B cell (primary cell): Measurements from ENCODE around the gene ETV6. TPM values are rescaled to one million over a fixed set of nuclear protein-coding genes. Genes with fewer than 3 reads are reported as not detected.

ENCODE experiments used
- ATAC-seq: fragments of 200-7000 bp; cut with Tn5 transposase; one replicate; pipeline ENCODE4 v1.10.0; 2021; ENCODE audit warnings: low read depth, mild to moderate bottlenecking, moderate number of reproducible peaks, moderate library complexity
- CTCF ChIA-PET: fragments of 350-600 bp; sonication (Branson Sonifier 250); formaldehyde crosslinking; loops from one replicate; lab custom pipeline; 2021; ENCODE audit warnings: antibody characterized with exemption, inconsistent platforms; lab: Charles Lee
- POLR2A ChIA-PET: fragments of 350-600 bp; sonication (Branson Sonifier 250); formaldehyde crosslinking; loops from one replicate; lab custom pipeline; 2021; ENCODE audit warnings: antibody characterized with exemption; lab: Charles Lee
- DNase-seq: peaks from one replicate; pipeline ENCODE4 v3.0.0; 2013
- H2AFZ ChIP-seq: 2 replicates; pipeline ENCODE4 v1.6.1; 2012; ENCODE audit warnings: mild to moderate bottlenecking, low read depth, low read length; ENCODE audit not compliant: insufficient read depth, poor library complexity, severe bottlenecking
- H3K27ac ChIP-seq, 2 donors: 1 replicate in 1 of 2; 2 replicates in 1 of 2; pipeline ENCODE4 v1.5.1; 2012 to 2013; ENCODE audit warnings: low read length in 2 of 2, mild to moderate bottlenecking in 2 of 2, moderate library complexity in 1 of 2
- H3K27me3 ChIP-seq, 4 experiments: fragments of 200-600 bp in 1 of 4; sonication (generic) in 1 of 4; replicated peaks in 1 of 4; 1 replicate in 2 of 4; 2 replicates in 2 of 4; pipeline versions ENCODE4 v1.6.1 to v1.7.0; 2013 to 2016; ENCODE audit warnings: low read length in 3 of 4, mild to moderate bottlenecking in 2 of 4, mixed read lengths in 1 of 4, moderate library complexity in 1 of 4; ENCODE audit not compliant: insufficient read depth in 4 of 4, control insufficient read depth in 3 of 4; ENCODE audit errors: control extremely low read depth in 1 of 4
- H3K36me3 ChIP-seq, 2 experiments: replicated peaks in 1 of 2; 1 replicate in 1 of 2; 2 replicates in 1 of 2; pipeline versions ENCODE4 v1.6.1 to v1.7.1; 2013; ENCODE audit warnings: low read length in 1 of 2; ENCODE audit not compliant: insufficient read depth in 2 of 2, control insufficient read depth in 1 of 2; ENCODE audit errors: control extremely low read depth in 1 of 2, extremely low read depth in 1 of 2
- H3K4me1 ChIP-seq, 2 donors: fragments of 200-600 bp in 1 of 2; sonication (generic) in 1 of 2; 1 replicate in 1 of 2; 2 replicates in 1 of 2; pipeline versions ENCODE4 v1.5.1 to v1.6.1; 2013 to 2017; ENCODE audit warnings: low read length in 2 of 2; ENCODE audit not compliant: control insufficient read depth in 2 of 2, insufficient read depth in 2 of 2
- H3K4me2 ChIP-seq: replicated peaks from 2 replicates; pipeline ENCODE3; 2012; ENCODE audit warnings: mild to moderate bottlenecking, low read depth, low read length; ENCODE audit not compliant: poor library complexity, severe bottlenecking
- H3K4me3 ChIP-seq, 5 experiments: fragments of 200-600 bp in 1 of 5; sonication (generic) in 1 of 5; 1 replicate in 3 of 5; 2 replicates in 2 of 5; pipeline versions ENCODE4 v1.5.1 to v1.7.0; 2011 to 2016; ENCODE audit warnings: low read length in 4 of 5, mild to moderate bottlenecking in 4 of 5, low read depth in 2 of 5, control low read depth in 1 of 5, moderate library complexity in 1 of 5; ENCODE audit not compliant: insufficient read depth in 1 of 5; ENCODE audit errors: control extremely low read depth in 1 of 5, extremely low read depth in 1 of 5
- H3K79me2 ChIP-seq: fragments of 200-600 bp; sonication (generic); one replicate; pipeline ENCODE4 v1.6.0; 2016; ENCODE audit warnings: low read length; ENCODE audit not compliant: control insufficient read depth, insufficient read depth
- H3K9ac ChIP-seq: fragments of 200-600 bp; sonication (generic); 2 replicates; pipeline ENCODE4 v1.6.1; 2017; ENCODE audit warnings: mild to moderate bottlenecking, low read length, moderate library complexity
- H3K9me3 ChIP-seq, 3 donors: one replicate each; pipeline versions ENCODE4 v1.6.1 to v1.7.1; 2013; ENCODE audit warnings: low read length in 2 of 3; ENCODE audit not compliant: control insufficient read depth in 2 of 3, insufficient read depth in 1 of 3; ENCODE audit errors: control extremely low read depth in 1 of 3
- H4K20me1 ChIP-seq: 2 replicates; pipeline ENCODE4 v1.6.0; 2012; ENCODE audit warnings: mild to moderate bottlenecking, low read length; ENCODE audit not compliant: insufficient read depth, control insufficient read depth, poor library complexity, severe bottlenecking
- H3K27ac Mint-ChIP-seq: one replicate; pipeline ENCODE4 v1.8.0; 2021; ENCODE audit warnings: mixed read lengths
- H3K27me3 Mint-ChIP-seq: one replicate; pipeline ENCODE4 v1.8.0; 2021; ENCODE audit warnings: mixed read lengths
- H3K4me1 Mint-ChIP-seq: one replicate; pipeline ENCODE4 v1.8.0; 2021; ENCODE audit warnings: mixed read lengths
- H3K4me3 Mint-ChIP-seq: one replicate; pipeline ENCODE4 v1.8.0; 2021; ENCODE audit warnings: mixed read lengths
- H3K9me3 Mint-ChIP-seq: one replicate; pipeline ENCODE4 v1.8.0; 2022; ENCODE audit warnings: mixed read lengths; ENCODE audit not compliant: insufficient read depth
- EZH2 ChIP-seq: IDR thresholded peaks from 2 replicates; pipeline ENCODE4 v1.6.1; 2012; ENCODE audit warnings: borderline replicate concordance, low read depth, mild to moderate bottlenecking, moderate library complexity, low read length; ENCODE audit not compliant: insufficient read depth, poor library complexity, severe bottlenecking
- WGBS: methylation state at CpG from one replicate; pipeline ENCODE4 v1.1.5; 2013; ENCODE audit warnings: missing lambda C conversion rate; ENCODE audit not compliant: insufficient coverage; 5-methylcytosine and 5-hydroxymethylcytosine counted together
- intact Hi-C: fragments of 100-400 bp; cut with micrococcal nuclease; formaldehyde crosslinking; loops from one replicate; pipeline ENCODE4 v1.10.0; 2022
- polyA plus RNA-seq: library from polyadenylated mRNA; depleted of rRNA; stranded (reverse); fragments of >200 nt; gene quantifications from 2 replicates; pipeline ENCODE4 v1.2.3, GENCODE V29; 2012
- total RNA-seq, 2 donors: library from RNA; stranded (reverse); fragments of 120-200 nt in 1 of 2; gene quantifications; 1 replicate in 1 of 2; 2 replicates in 1 of 2; pipeline versions ENCODE4 v1.2.3 to v1.2.4, GENCODE V29; 2013 to 2022
- TF ChIP-seq, protein P1 (sequence below): fragments of 200-600 bp; IDR thresholded peaks from one replicate; pipeline ENCODE4 v1.8.0; 2022; ENCODE audit warnings: antibody characterized with exemption, mild to moderate bottlenecking

Gene ETV6
- total and polyA plus RNA-seq, 2 donors (not counting 1 experiment from before 2014, with no cell fraction given), result 17.4 to 123 TPM

DNA sequence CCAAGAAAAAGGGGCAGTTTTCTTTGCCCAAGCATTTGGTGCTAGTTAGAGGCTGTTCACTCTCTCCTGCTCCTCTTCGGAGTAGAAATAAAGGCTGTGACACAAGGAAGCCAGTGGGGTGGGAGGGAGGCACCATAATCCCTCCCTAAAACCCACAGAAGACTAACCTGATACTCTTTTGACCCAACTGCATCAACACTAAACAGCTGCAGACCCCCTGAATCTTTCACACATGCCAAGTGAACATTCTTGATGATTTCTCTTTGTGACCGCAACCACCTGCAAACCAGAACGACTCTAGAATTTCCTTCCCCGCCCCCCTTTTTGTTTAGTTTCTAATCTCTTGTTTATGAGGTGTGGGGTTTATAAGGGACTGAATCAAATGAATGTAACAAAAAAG, 245.4 kb downstream of the ETV6 start:
- no CpG with 5 or more reads among the region's 4 CpGs for WGBS
- H3K4me1 Mint-ChIP-seq, result peaks cover 37% of the 10 kb centered on the region
- peaks cover 0 to 7% of the 10 kb centered on the region in 2 experiments for H3K36me3 ChIP-seq
- ChIA-PET POLR2A (interaction anchor here (0.7 kb wide), 1 partner anchor 147 kb away, joined by 3 read pairs; no protein-coding TSS in a partner anchor), CTCF (interaction anchor here (2.6 kb wide), 1 partner anchor 138 kb away, joined by 5 read pairs; no protein-coding TSS in a partner anchor)
- DNase-seq (peak; percentile 13), ATAC-seq (no peak)
- H3K9me3 Mint-ChIP-seq, result no peaks in the 10 kb centered on the region
- H3K9ac ChIP-seq, result no peak overlapping the region
- H3K27ac ChIP-seq, result no peak overlapping the region
- H4K20me1 ChIP-seq, result no peaks in the 10 kb centered on the region
- H3K9me3 ChIP-seq, result no peaks in the 10 kb centered on the region
- H2AFZ ChIP-seq, result no peak overlapping the region
- no peak overlapping the region for H3K4me3 Mint-ChIP-seq
- no peaks in the 10 kb centered on the region for H3K27me3 Mint-ChIP-seq
- no peaks in the 10 kb centered on the region for H3K79me2 ChIP-seq
- H3K4me1 ChIP-seq, result peaks cover 16 to 23% of the 10 kb centered on the region in 2 donors
- no peak overlapping the region for H3K4me2 ChIP-seq
- intact Hi-C loops, result loop anchor here (5.0 to 10.0 kb wide), 2 partner anchors 140 to 243 kb away; no protein-coding TSS in a partner anchor
- no peak for TF ChIP-seq EZH2
- TF ChIP-seq, protein P1, sequence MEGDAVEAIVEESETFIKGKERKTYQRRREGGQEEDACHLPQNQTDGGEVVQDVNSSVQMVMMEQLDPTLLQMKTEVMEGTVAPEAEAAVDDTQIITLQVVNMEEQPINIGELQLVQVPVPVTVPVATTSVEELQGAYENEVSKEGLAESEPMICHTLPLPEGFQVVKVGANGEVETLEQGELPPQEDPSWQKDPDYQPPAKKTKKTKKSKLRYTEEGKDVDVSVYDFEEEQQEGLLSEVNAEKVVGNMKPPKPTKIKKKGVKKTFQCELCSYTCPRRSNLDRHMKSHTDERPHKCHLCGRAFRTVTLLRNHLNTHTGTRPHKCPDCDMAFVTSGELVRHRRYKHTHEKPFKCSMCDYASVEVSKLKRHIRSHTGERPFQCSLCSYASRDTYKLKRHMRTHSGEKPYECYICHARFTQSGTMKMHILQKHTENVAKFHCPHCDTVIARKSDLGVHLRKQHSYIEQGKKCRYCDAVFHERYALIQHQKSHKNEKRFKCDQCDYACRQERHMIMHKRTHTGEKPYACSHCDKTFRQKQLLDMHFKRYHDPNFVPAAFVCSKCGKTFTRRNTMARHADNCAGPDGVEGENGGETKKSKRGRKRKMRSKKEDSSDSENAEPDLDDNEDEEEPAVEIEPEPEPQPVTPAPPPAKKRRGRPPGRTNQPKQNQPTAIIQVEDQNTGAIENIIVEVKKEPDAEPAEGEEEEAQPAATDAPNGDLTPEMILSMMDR, result no peak
- H3K27me3 ChIP-seq, result no peaks in the 10 kb centered on the region
- H3K27ac Mint-ChIP-seq, result no peak overlapping the region
- no peak overlapping the region for H3K4me3 ChIP-seq

DNA sequence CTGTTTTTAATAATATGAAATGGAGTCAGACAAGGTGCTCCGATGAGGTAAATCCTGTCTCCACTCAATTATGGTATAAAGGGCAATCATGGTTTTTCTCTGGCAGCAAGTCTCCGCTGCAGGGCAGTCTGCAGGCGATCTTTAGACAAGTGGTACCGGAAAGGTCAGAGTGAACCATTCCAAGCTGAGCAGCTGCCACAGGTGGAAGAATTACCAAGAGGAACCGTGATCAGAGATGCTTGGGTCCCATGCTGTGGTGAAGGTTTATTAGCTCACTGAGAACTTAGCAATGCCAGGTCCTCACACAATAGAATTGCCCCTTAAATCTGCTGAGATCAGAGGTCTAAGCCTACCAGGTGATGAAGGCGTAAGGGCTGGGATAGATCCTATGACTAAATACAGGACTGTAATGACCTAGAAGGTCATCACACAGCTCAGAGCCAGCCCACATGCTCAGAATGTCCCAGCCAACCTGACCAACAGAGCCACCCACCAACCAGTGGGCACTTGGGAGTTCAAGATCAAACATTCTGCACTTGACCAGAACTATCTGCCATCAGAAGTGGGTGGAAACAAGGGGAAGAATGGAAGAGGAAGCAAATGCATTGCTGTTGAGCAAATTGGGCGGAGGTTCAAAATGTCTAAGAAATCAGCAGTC, 246.1 kb downstream of the ETV6 start:
- Histone ChIP-seq H3K36me3 (peaks cover 0 to 7% of the 10 kb centered on the region in 2 experiments), H3K4me1 (peaks cover 16 to 23% of the 10 kb centered on the region in 2 donors), H3K27me3 (no peaks in the 10 kb centered on the region), H3K9ac (no peak overlapping the region), H3K79me2 (no peaks in the 10 kb centered on the region), H3K4me2 (no peak overlapping the region), H3K4me3 (no peak overlapping the region), H3K9me3 (no peaks in the 10 kb centered on the region), H4K20me1 (no peaks in the 10 kb centered on the region), H2AFZ (no peak overlapping the region), H3K27ac (no peak overlapping the region)
- CTCF ChIA-PET, result interaction anchor here (0.7 to 2.6 kb wide), 2 partner anchors 129 to 138 kb away, joined by 4 to 5 read pairs; no protein-coding TSS in a partner anchor
- H3K27me3 Mint-ChIP-seq, result no peaks in the 10 kb centered on the region
- no peaks in the 10 kb centered on the region for H3K9me3 Mint-ChIP-seq
- POLR2A ChIA-PET, result no interaction called here
- TF ChIP-seq EZH2, result no peak
- TF ChIP-seq, protein P1, result no peak
- WGBS, result 70% methylated on average over 3 of the region's 7 CpGs
- no peak for ATAC-seq
- peaks cover 36% of the 10 kb centered on the region for H3K4me1 Mint-ChIP-seq
- no peak for DNase-seq
- H3K4me3 Mint-ChIP-seq, result no peak overlapping the region
- intact Hi-C loops, result loop anchor here (5.0 to 10.0 kb wide), 2 partner anchors 139 to 243 kb away; no protein-coding TSS in a partner anchor
- H3K27ac Mint-ChIP-seq, result no peak overlapping the region
